ENCODE data around the gene PNPLA5.

GRCh38 chr22:43923631-43924464 lies 32.0 kb upstream of the PNPLA5 start, which contains the start of gene PNPLA3:
- TF ChIP-seq CTCF (conservative IDR thresholded peaks at IDR 0.05; ENCODE audit: low read length): no peak
- no peak for TF ChIP-seq EZH2phosphoT487 (IDR thresholded peaks at IDR 0.05; ENCODE audit: borderline replicate concordance)

All from Loucy (cell line).